22Rv1 (cell line): ENCODE data around the gene PRMT9.

Experiments
- H3K27ac ChIP-seq: fragments of 450-650 bp; 2 replicates; pipeline ENCODE4 v1.5.1; 2017
- ZFX ChIP-seq: fragments of 450-650 bp; IDR thresholded peaks from 2 replicates; pipeline ENCODE4 v1.6.1; 2017; ENCODE audit warnings: antibody characterized with exemption, borderline replicate concordance
- TF ChIP-seq, protein P1 (sequence below): fragments of 450-650 bp; IDR thresholded peaks from 2 replicates; pipeline ENCODE4 v1.5.1; 2017; ENCODE audit warnings: mild to moderate bottlenecking

PRMT9 gene

DNA sequence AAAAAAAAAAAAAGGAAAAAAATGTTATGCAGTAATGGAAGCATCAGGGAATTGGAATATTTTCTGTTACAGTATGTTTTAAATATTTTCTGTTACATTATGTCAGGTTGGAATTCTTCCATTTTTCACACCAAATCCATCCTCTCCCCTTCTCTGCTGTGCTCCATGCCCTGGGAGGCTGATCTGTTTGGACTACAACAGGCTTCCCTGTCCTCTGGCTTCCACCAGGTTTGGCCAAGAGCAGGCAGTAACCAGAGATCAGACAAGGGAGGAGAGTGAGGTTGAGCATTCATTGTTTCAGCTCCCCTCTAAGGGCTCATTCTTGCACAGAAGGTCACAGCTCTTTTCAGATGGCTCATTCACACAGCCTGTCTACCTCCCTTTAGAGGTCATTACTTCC is 78.5 kb downstream of the PRMT9 start:
- TF ChIP-seq, protein P1, sequence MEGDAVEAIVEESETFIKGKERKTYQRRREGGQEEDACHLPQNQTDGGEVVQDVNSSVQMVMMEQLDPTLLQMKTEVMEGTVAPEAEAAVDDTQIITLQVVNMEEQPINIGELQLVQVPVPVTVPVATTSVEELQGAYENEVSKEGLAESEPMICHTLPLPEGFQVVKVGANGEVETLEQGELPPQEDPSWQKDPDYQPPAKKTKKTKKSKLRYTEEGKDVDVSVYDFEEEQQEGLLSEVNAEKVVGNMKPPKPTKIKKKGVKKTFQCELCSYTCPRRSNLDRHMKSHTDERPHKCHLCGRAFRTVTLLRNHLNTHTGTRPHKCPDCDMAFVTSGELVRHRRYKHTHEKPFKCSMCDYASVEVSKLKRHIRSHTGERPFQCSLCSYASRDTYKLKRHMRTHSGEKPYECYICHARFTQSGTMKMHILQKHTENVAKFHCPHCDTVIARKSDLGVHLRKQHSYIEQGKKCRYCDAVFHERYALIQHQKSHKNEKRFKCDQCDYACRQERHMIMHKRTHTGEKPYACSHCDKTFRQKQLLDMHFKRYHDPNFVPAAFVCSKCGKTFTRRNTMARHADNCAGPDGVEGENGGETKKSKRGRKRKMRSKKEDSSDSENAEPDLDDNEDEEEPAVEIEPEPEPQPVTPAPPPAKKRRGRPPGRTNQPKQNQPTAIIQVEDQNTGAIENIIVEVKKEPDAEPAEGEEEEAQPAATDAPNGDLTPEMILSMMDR: no peak
- TF ChIP-seq ZFX: no peak
- H3K27ac ChIP-seq: no peak overlapping the region

- TF ChIP-seq ZFX: no peak
- TF ChIP-seq, protein P1: no peak
- no peak overlapping the region for H3K27ac ChIP-seq
Measured at GRCh38 chr4:147599769-147600168, 84.2 kb downstream of the PRMT9 start.

DNA sequence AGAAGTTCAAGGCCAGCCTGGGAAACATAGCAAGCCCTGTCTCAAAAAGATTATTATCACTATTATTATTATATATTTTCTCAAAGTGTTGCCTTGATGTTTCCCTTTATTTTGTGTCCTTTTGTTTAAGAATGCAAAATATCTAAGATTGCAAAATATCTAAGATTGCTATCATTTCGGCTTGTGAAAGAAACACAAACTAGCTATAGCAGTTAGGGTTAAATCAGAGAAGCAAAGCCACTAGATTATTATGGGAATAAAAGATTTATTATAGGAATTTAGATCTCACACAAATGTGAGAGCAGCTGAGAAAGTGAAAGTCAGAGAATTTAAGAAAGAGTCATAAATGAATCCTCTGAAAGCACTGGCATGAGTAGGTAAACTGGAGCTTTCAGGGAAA is 84.8 kb downstream of the PRMT9 start:
- no peak overlapping the region for H3K27ac ChIP-seq
- TF ChIP-seq ZFX: no peak
- TF ChIP-seq, protein P1: no peak

GRCh38 chr4:147597561-147597960 is 86.4 kb downstream of the PRMT9 start:
- TF ChIP-seq, protein P1: no peak
- no peak for TF ChIP-seq ZFX

GRCh38 chr4:147596981-147597380 is 87.0 kb downstream of the PRMT9 start:
- no peak overlapping the region for H3K27ac ChIP-seq

More at GRCh38 chr4:147597561-147597960, 86.4 kb downstream of the PRMT9 start:
- H3K27ac ChIP-seq: no peak overlapping the region

GRCh38 chr4:147596377-147596776 is 87.6 kb downstream of the PRMT9 start:
- TF ChIP-seq, protein P1: no peak
- TF ChIP-seq ZFX: no peak
- H3K27ac ChIP-seq: no peak overlapping the region

More at GRCh38 chr4:147596981-147597380, 87.0 kb downstream of the PRMT9 start:
- TF ChIP-seq, protein P1: no peak
- no peak for TF ChIP-seq ZFX

- no peak for TF ChIP-seq ZFX
- TF ChIP-seq, protein P1: no peak
- no peak overlapping the region for H3K27ac ChIP-seq
Measured at GRCh38 chr4:147594578-147594977, 89.4 kb downstream of the PRMT9 start.
